GM23338 (cell line): Measurements from ENCODE around the gene ZNF821. TPM values are rescaled to one million over a fixed set of nuclear protein-coding genes. Genes with fewer than 3 reads are reported as not detected.

Experiments
- ATAC-seq: fragments of 200-7000 bp; cut with Tn5 transposase; 3 replicates; pipeline ENCODE4 v1.9.1; 2020
- DNase-seq: peaks from one replicate; pipeline ENCODE4 v3.0.0-alpha.2; 2015; ENCODE audit warnings: low spot score
- H2AFZ ChIP-seq: fragments of 200-600 bp; sonication (generic); 2 replicates; pipeline ENCODE4 v1.8.0; 2016; ENCODE audit warnings: antibody characterized with exemption, mild to moderate bottlenecking, moderate library complexity
- H3F3A ChIP-seq: fragments of 200-600 bp; sonication (generic); replicated peaks from 2 replicates; pipeline ENCODE4 v1.8.0; 2017; ENCODE audit warnings: antibody characterized with exemption, mixed run types, low read depth
- H3K27ac ChIP-seq: fragments of 200-600 bp; sonication (generic); 2 replicates; pipeline ENCODE4 v1.6.1; 2016; ENCODE audit warnings: low read depth
- H3K27me3 ChIP-seq: fragments of 200-600 bp; sonication (generic); 2 replicates; pipeline ENCODE4 v1.8.0; 2016; ENCODE audit warnings: mild to moderate bottlenecking, mixed run types, moderate library complexity; ENCODE audit not compliant: insufficient read depth
- H3K36me3 ChIP-seq: fragments of 200-600 bp; sonication (generic); 2 replicates; pipeline ENCODE4 v1.8.0; 2016; ENCODE audit warnings: mild to moderate bottlenecking; ENCODE audit not compliant: insufficient read depth
- H3K4me1 ChIP-seq: fragments of 200-600 bp; sonication (generic); 2 replicates; pipeline ENCODE4 v1.8.0; 2016; ENCODE audit warnings: mild to moderate bottlenecking, moderate library complexity; ENCODE audit not compliant: insufficient read depth
- H3K4me2 ChIP-seq: fragments of 200-600 bp; sonication (generic); 2 replicates; pipeline ENCODE4 v1.7.1; 2017; ENCODE audit warnings: mixed run types
- H3K4me3 ChIP-seq: fragments of 200-600 bp; sonication (generic); 2 replicates; pipeline ENCODE4 v1.6.1; 2016; ENCODE audit warnings: mixed run types
- H3K79me2 ChIP-seq: fragments of 200-600 bp; sonication (generic); replicated peaks from 2 replicates; pipeline ENCODE4 v1.8.0; 2017; ENCODE audit warnings: mild to moderate bottlenecking; ENCODE audit not compliant: insufficient read depth
- H3K9me2 ChIP-seq: fragments of 200-600 bp; sonication (generic); 2 replicates; pipeline ENCODE4 v1.8.0; 2017; ENCODE audit not compliant: insufficient read depth
- H4K20me1 ChIP-seq: fragments of 200-600 bp; sonication (generic); replicated peaks from 2 replicates; pipeline ENCODE4 v1.8.0; 2017; ENCODE audit warnings: mild to moderate bottlenecking; ENCODE audit not compliant: insufficient read depth
- H3K27ac Mint-ChIP-seq: 2 replicates; pipeline ENCODE4 v1.8.0; 2020; ENCODE audit warnings: inconsistent platforms, mild to moderate bottlenecking, moderate library complexity, mixed read lengths
- H3K27me3 Mint-ChIP-seq: 3 replicates; pipeline ENCODE4 v1.8.0; 2022; ENCODE audit warnings: low read depth, mild to moderate bottlenecking, moderate library complexity, mixed read lengths, inconsistent platforms; ENCODE audit not compliant: insufficient read depth, poor library complexity
- H3K36me3 Mint-ChIP-seq: 3 replicates; pipeline ENCODE4 v1.8.0; 2021; ENCODE audit warnings: low read depth, mild to moderate bottlenecking, inconsistent platforms, moderate library complexity, mixed read lengths
- H3K4me1 Mint-ChIP-seq: 3 replicates; pipeline ENCODE4 v1.8.0; 2020; ENCODE audit warnings: mild to moderate bottlenecking, inconsistent platforms, mixed read lengths
- H3K4me3 Mint-ChIP-seq: 3 replicates; pipeline ENCODE4 v1.8.0; 2021; ENCODE audit warnings: moderate library complexity, mild to moderate bottlenecking, inconsistent platforms, mixed read lengths
- H3K9me3 Mint-ChIP-seq: 3 replicates; pipeline ENCODE4 v1.8.0; 2020; ENCODE audit warnings: moderate library complexity, mild to moderate bottlenecking, inconsistent platforms, mixed read lengths
- CREB1 ChIP-seq: fragments of 250-450 bp; sonication (Bioruptor Pico); IDR thresholded peaks from 2 replicates; pipeline ENCODE4 v1.5.0; 2020; ENCODE audit warnings: low read depth, mild to moderate bottlenecking, moderate library complexity
- EZH2 ChIP-seq: fragments of 200-600 bp; sonication (generic); IDR thresholded peaks from one replicate; pipeline ENCODE4 v1.8.0; 2017; ENCODE audit warnings: antibody characterized with exemption, mild to moderate bottlenecking, low read depth; ENCODE audit not compliant: unreplicated experiment
- EZH2phosphoT487 ChIP-seq: fragments of 200-600 bp; sonication (generic); IDR thresholded peaks from one replicate; pipeline ENCODE4 v1.8.1; 2018; ENCODE audit warnings: antibody characterized with exemption; ENCODE audit not compliant: unreplicated experiment
- JUNB ChIP-seq: IDR thresholded peaks from one replicate; pipeline ENCODE4 v1.6.1; 2016; ENCODE audit warnings: antibody characterized with exemption; ENCODE audit not compliant: unreplicated experiment
- NANOG ChIP-seq: IDR thresholded peaks from 2 replicates; pipeline ENCODE4 v1.6.1; 2016; ENCODE audit warnings: antibody characterized with exemption, borderline replicate concordance
- POLR2AphosphoS5 ChIP-seq: IDR thresholded peaks from 2 replicates; pipeline ENCODE4 v1.6.1; 2016; ENCODE audit warnings: antibody characterized with exemption, low read depth
- ZNF331 ChIP-seq: fragments of 250-450 bp; sonication (Bioruptor Pico); IDR thresholded peaks from 2 replicates; pipeline ENCODE4 v1.5.0; 2020; ENCODE audit warnings: low read depth, mild to moderate bottlenecking, moderate library complexity
- long read RNA-seq: library from polyadenylated mRNA; unstranded; transcript quantifications from one replicate; pipeline ENCODE4 v2.0.0, GENCODE V29; 2020; ENCODE audit not compliant: unreplicated experiment
- polyA plus RNA-seq: library from polyadenylated mRNA; unstranded; fragments of >200 nt; fragmentation: Nextera tagmentation; extraction: Ambion mirVana; gene quantifications from 2 replicates; pipeline ENCODE4 v1.2.1, GENCODE V29; 2016
- total RNA-seq: library from RNA; depleted of rRNA; stranded (reverse); fragments of >200 nt; shearing (Covaris generic); gene quantifications from 2 replicates; pipeline ENCODE4 v1.2.3, GENCODE V29; 2014; rRNA removed
- TF ChIP-seq, protein P1 (sequence below), 2 experiments: fragments of 200-600 bp in 1 of 2; sonication (generic) in 1 of 2; conservative IDR thresholded peaks; 2 replicates each; pipeline versions ENCODE4 v1.5.1 to v1.6.1; 2016 to 2017; ENCODE audit warnings: antibody characterized with exemption in 2 of 2, low read depth in 2 of 2, mild to moderate bottlenecking in 2 of 2, moderate library complexity in 1 of 2
- TF ChIP-seq, protein P2 (sequence below): IDR thresholded peaks from one replicate; pipeline ENCODE4 v1.6.1; 2018; ENCODE audit warnings: antibody characterized with exemption; ENCODE audit not compliant: unreplicated experiment
- TF ChIP-seq, protein P3 (sequence below): IDR thresholded peaks from 2 replicates; pipeline ENCODE4 v1.6.1; 2016; ENCODE audit warnings: antibody characterized with exemption

ZNF821 gene, protein sequence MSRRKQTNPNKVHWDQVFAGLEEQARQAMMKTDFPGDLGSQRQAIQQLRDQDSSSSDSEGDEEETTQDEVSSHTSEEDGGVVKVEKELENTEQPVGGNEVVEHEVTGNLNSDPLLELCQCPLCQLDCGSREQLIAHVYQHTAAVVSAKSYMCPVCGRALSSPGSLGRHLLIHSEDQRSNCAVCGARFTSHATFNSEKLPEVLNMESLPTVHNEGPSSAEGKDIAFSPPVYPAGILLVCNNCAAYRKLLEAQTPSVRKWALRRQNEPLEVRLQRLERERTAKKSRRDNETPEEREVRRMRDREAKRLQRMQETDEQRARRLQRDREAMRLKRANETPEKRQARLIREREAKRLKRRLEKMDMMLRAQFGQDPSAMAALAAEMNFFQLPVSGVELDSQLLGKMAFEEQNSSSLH
- total RNA-seq (14.8 and 20.6 TPM in 2 replicates), polyA plus RNA-seq (9.5 and 13.3 TPM in 2 replicates)
- long read RNA-seq, partial matches to known transcripts, result 1 of 8 reads
- long read RNA-seq, other reads (novel, unspliced or antisense), result 2 of 8 reads

DNA sequence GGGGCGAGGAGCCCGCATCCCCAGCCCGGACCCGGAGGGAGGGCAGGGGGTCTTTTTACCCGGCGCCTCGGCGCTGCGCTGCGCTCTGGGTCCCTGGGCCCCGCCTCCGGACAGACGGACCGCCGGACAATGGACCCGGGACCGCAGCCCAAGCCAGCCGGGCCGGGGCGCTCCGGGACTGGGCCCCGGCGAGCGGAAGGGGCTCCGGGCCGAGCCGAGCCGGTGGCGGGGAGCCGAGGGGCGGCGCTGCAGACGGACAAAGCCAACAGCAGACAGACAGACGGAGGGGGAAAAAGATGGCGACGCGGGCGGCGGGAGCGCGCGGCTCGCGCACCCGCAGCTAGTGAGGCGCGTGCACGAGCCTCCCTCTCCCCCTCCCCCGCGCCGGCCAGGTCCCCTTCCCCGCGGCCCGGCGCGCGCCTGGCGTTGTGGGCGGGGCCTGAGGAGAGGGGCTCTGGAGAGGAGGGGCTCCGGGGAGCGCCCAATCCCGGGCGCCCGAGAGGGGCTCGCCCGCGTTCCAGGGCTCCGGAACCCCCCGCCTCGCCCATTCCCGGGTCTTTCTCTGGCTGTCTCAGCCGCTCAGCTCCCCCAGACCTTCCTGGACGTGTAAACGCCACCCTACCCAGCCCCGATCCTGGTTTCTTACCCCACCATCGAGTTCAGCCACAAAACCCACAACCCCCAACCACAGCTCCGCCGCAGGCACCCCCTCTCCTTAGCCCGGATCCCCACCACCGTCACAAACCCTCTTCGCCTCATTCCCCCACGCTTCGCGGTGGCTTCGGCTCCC is at the start of gene ZNF821:
TSS of gene ZNF821 (minus strand) at position 334 of the 790 bp plus-strand sequence. CDS start 4,236 bp downstream, outside the sequence.
- Histone ChIP-seq H3K27ac (peak within 1 kb of the TSS; percentile 98), H3K4me1 (peaks cover 20% of the 10 kb centered on the region), H3K79me2 (peaks cover 2% of the 10 kb centered on the region; the same call in 1 of the 2 replicates), H3K36me3 (peaks cover 10% of the 10 kb centered on the region), H3K9me2 (no peaks in the 10 kb centered on the region), H3F3A (peaks cover 6% of the 10 kb centered on the region), H4K20me1 (no peaks in the 10 kb centered on the region), H3K4me3 (peak within 1 kb of the TSS; percentile 88), H2AFZ (peak within 1 kb of the TSS; percentile 97), H3K4me2 (peak within 1 kb of the TSS; percentile 96), H3K27me3 (no peaks in the 10 kb centered on the region)
- TF ChIP-seq, protein P1, sequence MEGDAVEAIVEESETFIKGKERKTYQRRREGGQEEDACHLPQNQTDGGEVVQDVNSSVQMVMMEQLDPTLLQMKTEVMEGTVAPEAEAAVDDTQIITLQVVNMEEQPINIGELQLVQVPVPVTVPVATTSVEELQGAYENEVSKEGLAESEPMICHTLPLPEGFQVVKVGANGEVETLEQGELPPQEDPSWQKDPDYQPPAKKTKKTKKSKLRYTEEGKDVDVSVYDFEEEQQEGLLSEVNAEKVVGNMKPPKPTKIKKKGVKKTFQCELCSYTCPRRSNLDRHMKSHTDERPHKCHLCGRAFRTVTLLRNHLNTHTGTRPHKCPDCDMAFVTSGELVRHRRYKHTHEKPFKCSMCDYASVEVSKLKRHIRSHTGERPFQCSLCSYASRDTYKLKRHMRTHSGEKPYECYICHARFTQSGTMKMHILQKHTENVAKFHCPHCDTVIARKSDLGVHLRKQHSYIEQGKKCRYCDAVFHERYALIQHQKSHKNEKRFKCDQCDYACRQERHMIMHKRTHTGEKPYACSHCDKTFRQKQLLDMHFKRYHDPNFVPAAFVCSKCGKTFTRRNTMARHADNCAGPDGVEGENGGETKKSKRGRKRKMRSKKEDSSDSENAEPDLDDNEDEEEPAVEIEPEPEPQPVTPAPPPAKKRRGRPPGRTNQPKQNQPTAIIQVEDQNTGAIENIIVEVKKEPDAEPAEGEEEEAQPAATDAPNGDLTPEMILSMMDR (conservative IDR thresholded peaks at IDR 0.05; ENCODE audit: low read depth in 2 of 2), result peak in 1 of 2 experiments; percentile 37; a peak in 3 of 4 replicates
- TF ChIP-seq, protein P2, sequence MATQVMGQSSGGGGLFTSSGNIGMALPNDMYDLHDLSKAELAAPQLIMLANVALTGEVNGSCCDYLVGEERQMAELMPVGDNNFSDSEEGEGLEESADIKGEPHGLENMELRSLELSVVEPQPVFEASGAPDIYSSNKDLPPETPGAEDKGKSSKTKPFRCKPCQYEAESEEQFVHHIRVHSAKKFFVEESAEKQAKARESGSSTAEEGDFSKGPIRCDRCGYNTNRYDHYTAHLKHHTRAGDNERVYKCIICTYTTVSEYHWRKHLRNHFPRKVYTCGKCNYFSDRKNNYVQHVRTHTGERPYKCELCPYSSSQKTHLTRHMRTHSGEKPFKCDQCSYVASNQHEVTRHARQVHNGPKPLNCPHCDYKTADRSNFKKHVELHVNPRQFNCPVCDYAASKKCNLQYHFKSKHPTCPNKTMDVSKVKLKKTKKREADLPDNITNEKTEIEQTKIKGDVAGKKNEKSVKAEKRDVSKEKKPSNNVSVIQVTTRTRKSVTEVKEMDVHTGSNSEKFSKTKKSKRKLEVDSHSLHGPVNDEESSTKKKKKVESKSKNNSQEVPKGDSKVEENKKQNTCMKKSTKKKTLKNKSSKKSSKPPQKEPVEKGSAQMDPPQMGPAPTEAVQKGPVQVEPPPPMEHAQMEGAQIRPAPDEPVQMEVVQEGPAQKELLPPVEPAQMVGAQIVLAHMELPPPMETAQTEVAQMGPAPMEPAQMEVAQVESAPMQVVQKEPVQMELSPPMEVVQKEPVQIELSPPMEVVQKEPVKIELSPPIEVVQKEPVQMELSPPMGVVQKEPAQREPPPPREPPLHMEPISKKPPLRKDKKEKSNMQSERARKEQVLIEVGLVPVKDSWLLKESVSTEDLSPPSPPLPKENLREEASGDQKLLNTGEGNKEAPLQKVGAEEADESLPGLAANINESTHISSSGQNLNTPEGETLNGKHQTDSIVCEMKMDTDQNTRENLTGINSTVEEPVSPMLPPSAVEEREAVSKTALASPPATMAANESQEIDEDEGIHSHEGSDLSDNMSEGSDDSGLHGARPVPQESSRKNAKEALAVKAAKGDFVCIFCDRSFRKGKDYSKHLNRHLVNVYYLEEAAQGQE, result no peak
- TF ChIP-seq ZNF331 (CRISPR knock-in tag) (no peak), EZH2phosphoT487 (no peak), POLR2AphosphoS5 (peak; percentile 70)
- H3K4me1 Mint-ChIP-seq, result peaks cover 36% of the 10 kb centered on the region
- ATAC-seq, result peak; percentile 86
- H3K27ac Mint-ChIP-seq, result peak within 1 kb of the TSS; percentile 97
- H3K27me3 Mint-ChIP-seq, result peaks cover 7% of the 10 kb centered on the region
- H3K36me3 Mint-ChIP-seq, result peaks cover 13% of the 10 kb centered on the region
- peaks cover 3% of the 10 kb centered on the region; the same call in 1 of the 3 replicates for H3K9me3 Mint-ChIP-seq
- H3K4me3 Mint-ChIP-seq, result peak within 1 kb of the TSS; percentile 91
- peak; percentile 97 for DNase-seq

DNA sequence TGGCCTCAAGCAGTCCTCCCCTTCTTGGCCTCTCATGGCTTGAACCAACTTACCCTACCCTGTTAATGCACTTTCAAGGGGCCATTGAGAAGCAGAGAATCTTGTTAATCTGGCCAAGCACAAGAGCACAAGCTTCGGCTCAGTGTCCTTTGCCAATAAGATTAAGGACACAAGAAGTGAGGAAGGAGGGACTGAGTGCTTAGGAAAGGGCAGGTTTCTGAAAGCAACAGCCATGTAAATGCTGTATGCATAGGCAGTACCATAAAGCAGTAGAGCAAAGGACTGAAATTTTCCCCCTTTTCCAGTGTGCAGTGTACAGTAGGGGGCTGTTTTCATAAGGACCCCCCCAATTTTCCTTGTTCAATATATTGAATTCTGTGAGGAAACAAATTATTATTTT is 49.0 kb upstream of the ZNF821 start:
- no peak overlapping the region for H3K4me3 ChIP-seq
- H3K4me1 ChIP-seq, result peaks cover 9% of the 10 kb centered on the region
- H3K9me3 Mint-ChIP-seq, result no peaks in the 10 kb centered on the region
- H3K36me3 Mint-ChIP-seq, result peaks cover 28% of the 10 kb centered on the region
- H3K9me2 ChIP-seq, result no peaks in the 10 kb centered on the region
- H3K27ac ChIP-seq, result peak overlapping the region; percentile 42
- peaks cover 3% of the 10 kb centered on the region for H3K27me3 Mint-ChIP-seq
- DNase-seq (no peak), ATAC-seq (no peak)
- peaks cover 5% of the 10 kb centered on the region; the same call in 1 of the 3 replicates for H3K4me1 Mint-ChIP-seq
- H3F3A ChIP-seq, result peaks cover 5% of the 10 kb centered on the region; the same call in 1 of the 2 replicates
- no peak overlapping the region for H2AFZ ChIP-seq
- H3K27me3 ChIP-seq, result no peaks in the 10 kb centered on the region
- H3K4me3 Mint-ChIP-seq, result no peak overlapping the region
- peaks cover 27% of the 10 kb centered on the region for H4K20me1 ChIP-seq
- H3K27ac Mint-ChIP-seq, result peak overlapping the region; percentile 56; the same call in 1 of the 2 replicates
- peaks cover 28% of the 10 kb centered on the region for H3K79me2 ChIP-seq
- no peak overlapping the region for H3K4me2 ChIP-seq
- H3K36me3 ChIP-seq, result peaks cover 12% of the 10 kb centered on the region
- TF ChIP-seq JUNB (no peak), NANOG (no peak), POLR2AphosphoS5 (no peak; the same call in 1 of the 2 replicates), EZH2 (no peak), CREB1 (CRISPR knock-in tag) (no peak)
- TF ChIP-seq, protein P2, result no peak
- TF ChIP-seq, protein P3, sequence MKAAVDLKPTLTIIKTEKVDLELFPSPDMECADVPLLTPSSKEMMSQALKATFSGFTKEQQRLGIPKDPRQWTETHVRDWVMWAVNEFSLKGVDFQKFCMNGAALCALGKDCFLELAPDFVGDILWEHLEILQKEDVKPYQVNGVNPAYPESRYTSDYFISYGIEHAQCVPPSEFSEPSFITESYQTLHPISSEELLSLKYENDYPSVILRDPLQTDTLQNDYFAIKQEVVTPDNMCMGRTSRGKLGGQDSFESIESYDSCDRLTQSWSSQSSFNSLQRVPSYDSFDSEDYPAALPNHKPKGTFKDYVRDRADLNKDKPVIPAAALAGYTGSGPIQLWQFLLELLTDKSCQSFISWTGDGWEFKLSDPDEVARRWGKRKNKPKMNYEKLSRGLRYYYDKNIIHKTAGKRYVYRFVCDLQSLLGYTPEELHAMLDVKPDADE, result no peak
